ENCODE results near the gene TF.

- TF ChIP-seq EZH2phosphoT487 (IDR thresholded peaks at IDR 0.05; ENCODE audit: insufficient read depth, low read depth) (no peak), EZH2 (IDR thresholded peaks at IDR 0.05; ENCODE audit: insufficient read depth, poor library complexity, severe bottlenecking) (no peak)
Observed at GRCh38 chr3:133831966-133832801, 86.0 kb downstream of the TF start.

Measured in GM23248 (cell line).